GM13977 (cell line): ENCODE data around the gene KCNQ4.

Experiments used
- DNase-seq: peaks from one replicate; pipeline ENCODE4 v3.0.0; 2012; ENCODE audit warnings: low spot score
- in situ Hi-C: fragments of 300-500 bp; cut with MboI; formaldehyde crosslinking; loops from one replicate; pipeline ENCODE4 v1.12.0; 2022; ENCODE audit warnings: low sequenced_read_pairs, low pct_unique_long_range_greater_than_20kb, mixed read lengths, inconsistent platforms; ENCODE audit not compliant: unreplicated experiment
- TF ChIP-seq, protein P1 (sequence below): IDR thresholded peaks from 2 replicates; pipeline ENCODE4 v1.5.1; 2012; ENCODE audit warnings: mild to moderate bottlenecking, control low read depth; ENCODE audit not compliant: insufficient read depth; ENCODE audit errors: extremely low read depth, missing control alignments

The KCNQ4 gene

DNA sequence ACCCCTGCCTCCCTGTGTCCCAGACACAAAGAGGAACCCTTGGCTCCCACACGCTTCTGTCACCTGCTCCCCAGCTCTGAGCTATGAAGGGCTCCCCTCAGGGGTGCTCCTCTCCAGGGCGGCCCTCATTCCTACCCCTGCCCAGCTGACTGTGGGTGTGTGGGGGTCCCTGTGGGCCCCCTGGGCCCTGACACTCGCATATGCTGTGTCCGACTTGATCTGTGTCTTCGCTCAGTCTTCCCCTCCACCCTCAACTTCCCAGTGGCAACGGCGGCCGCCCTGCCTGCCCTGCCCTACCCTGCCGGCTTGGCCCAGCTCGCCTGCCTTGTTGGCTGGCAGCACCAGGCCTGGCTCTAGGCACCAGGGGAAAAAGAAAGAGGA, 1.2 kb downstream of the KCNQ4 start:
- in situ Hi-C loops, result loop anchor here (10.0 kb wide), 1 partner anchor 60 kb away; no protein-coding TSS in a partner anchor
- DNase-seq, result no peak
- TF ChIP-seq, protein P1, sequence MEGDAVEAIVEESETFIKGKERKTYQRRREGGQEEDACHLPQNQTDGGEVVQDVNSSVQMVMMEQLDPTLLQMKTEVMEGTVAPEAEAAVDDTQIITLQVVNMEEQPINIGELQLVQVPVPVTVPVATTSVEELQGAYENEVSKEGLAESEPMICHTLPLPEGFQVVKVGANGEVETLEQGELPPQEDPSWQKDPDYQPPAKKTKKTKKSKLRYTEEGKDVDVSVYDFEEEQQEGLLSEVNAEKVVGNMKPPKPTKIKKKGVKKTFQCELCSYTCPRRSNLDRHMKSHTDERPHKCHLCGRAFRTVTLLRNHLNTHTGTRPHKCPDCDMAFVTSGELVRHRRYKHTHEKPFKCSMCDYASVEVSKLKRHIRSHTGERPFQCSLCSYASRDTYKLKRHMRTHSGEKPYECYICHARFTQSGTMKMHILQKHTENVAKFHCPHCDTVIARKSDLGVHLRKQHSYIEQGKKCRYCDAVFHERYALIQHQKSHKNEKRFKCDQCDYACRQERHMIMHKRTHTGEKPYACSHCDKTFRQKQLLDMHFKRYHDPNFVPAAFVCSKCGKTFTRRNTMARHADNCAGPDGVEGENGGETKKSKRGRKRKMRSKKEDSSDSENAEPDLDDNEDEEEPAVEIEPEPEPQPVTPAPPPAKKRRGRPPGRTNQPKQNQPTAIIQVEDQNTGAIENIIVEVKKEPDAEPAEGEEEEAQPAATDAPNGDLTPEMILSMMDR, result no peak

DNA sequence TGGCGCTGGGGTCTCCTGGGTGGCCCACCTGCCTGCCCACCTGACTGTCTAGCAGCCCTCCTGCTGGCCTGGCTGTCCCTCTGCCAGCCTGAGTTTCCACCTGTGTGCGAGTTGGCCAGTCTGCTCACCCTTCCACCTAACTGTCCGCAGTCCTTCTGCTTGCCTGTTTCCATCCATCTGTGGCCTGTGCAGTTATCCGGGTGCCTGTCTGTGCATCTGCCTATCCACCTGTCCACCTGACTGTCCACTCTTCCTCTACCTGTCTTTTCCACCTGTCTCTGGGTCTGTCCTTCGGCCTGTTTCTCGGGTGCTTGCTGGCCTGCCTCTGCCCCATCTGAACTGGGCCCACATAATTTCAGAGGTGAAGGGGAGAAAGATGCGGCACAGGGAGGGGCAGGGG, 1.9 kb downstream of the KCNQ4 start:
- TF ChIP-seq, protein P1, result no peak
- in situ Hi-C loops, result loop anchor here (10.0 kb wide), 1 partner anchor 59 kb away; no protein-coding TSS in a partner anchor

DNA sequence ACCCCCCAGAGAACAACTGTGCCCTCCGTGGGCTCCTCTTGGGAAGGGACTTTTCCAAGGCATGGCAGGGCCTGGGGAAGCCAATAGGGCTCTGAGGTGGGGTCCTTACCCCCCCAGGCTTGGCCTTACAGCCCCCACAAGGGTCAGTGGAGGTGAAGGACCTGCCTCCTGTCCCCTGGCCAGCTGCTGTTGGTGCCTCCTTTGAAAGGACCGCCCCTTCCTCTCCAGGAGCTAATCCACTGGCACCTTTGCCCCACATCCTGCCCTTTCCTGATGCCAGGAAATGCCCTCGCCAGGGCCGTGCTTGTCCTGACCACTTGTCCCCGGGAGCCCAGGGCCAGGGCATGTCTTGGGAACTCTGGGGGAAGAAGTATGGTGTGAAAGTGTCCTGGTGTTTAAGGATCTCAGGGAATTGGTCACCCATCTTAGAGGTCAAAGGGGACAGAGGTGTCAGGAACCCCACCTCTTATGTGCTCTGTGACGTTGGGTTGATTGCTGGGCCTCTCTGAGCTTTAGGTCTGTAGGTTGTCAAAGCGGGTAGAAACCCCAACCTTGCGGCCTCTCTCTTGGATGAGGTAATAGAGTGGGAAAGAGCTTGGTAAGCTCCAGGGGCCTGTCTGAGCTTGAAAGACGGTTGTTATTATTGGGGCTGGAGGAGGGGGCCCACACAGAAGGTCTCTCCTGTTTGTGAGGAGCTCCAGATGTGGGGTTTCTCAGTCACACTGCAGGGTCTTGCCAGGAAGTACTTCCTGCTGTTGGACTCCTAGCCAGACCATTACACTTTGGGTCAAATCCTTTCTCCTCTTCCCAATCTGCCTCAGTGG, 2.8 kb downstream of the KCNQ4 start:
- in situ Hi-C loops, result loop anchor here (10.0 kb wide), 1 partner anchor 58 kb away; no protein-coding TSS in a partner anchor
- TF ChIP-seq, protein P1, result no peak
- no peak for DNase-seq

More for the DNA sequence above, 1.9 kb downstream of the KCNQ4 start:
- no peak for DNase-seq

GRCh38 chr1:40786995-40787705, 3.6 kb downstream of the KCNQ4 start:
- no peak for DNase-seq
- in situ Hi-C loops, result loop anchor here (10.0 kb wide), 1 partner anchor 58 kb away; no protein-coding TSS in a partner anchor
- TF ChIP-seq, protein P1, result no peak

DNA sequence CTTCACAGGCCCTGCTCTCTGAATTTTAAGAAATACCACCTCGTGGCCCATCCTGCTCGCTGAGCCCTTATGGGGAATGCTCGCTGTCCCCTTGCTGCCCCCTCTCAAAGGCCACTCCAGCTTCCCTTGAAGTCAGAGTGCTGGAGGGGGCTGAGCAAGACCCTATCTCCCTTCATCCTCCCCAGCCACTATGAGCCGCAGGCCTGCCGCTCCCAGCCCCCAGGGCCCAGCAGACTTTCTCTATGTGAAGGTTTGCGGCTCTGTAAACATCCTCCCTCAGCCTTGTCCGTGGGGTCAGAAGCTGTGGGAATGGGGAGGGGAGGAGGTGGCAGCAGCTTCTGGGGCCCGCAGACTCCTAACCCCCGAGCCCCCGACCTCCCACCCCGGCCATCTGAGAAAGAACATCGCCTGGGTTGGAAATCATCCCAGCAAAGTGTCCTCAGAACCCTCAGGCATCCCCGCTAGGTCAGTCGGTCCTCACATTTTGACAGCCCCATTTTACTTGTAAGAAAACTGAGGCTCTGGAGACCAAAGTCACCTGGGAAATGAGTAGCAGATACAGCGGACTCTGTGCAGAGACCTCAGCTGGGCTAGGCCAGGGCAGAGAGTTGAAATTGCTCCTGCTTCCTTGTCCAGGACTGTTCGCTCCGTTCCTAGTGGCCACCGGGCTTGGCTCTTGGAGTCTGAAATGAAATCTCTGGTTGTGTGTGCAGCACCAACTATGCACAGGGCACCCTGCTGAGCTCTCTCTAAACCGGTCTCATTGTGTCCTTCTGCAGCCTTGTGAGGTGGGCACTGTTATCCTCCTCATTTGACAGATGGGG, 4.4 kb downstream of the KCNQ4 start:
- TF ChIP-seq, protein P1, result no peak
- in situ Hi-C loops, result loop anchor here (10.0 kb wide), 1 partner anchor 57 kb away; no protein-coding TSS in a partner anchor
- DNase-seq, result no peak
